Large intestine (tissue), 3 donors: ENCODE data around the gene RBKS. TPM values are rescaled to one million over a fixed set of nuclear protein-coding genes. Genes with fewer than 3 reads are reported as not detected.
"Not testable (repeated sequence)": the region's sequence is repeated elsewhere in the genome, so short reads cannot be mapped to it uniquely, and the experiment has no call there.

ENCODE experiments used
- DNase-seq, 2 donors: peaks; one replicate each; pipeline versions ENCODE4 v3.0.0 to v3.0.0-alpha.2; 2013
- H3K27ac ChIP-seq: one replicate; pipeline ENCODE4 v1.5.1; 2013; ENCODE audit warnings: low read length
- H3K27me3 ChIP-seq: 2 replicates; pipeline ENCODE4 v1.6.1; 2013; ENCODE audit warnings: low read length; ENCODE audit not compliant: control insufficient read depth, insufficient read depth
- H3K36me3 ChIP-seq: 2 replicates; pipeline ENCODE4 v1.6.1; 2013; ENCODE audit warnings: low read length; ENCODE audit not compliant: control insufficient read depth, insufficient read depth
- H3K4me1 ChIP-seq: one replicate; pipeline ENCODE4 v1.6.1; 2013; ENCODE audit warnings: low read length; ENCODE audit not compliant: control insufficient read depth, insufficient read depth
- H3K4me3 ChIP-seq: one replicate; pipeline ENCODE4 v1.5.1; 2013; ENCODE audit warnings: low read length
- H3K9me3 ChIP-seq: one replicate; pipeline ENCODE4 v1.6.1; 2013; ENCODE audit warnings: mild to moderate bottlenecking, low read depth, low read length, moderate library complexity; ENCODE audit not compliant: control insufficient read depth
- WGBS: methylation state at CpG from one replicate; pipeline ENCODE4 v1.1.5; 2013; ENCODE audit warnings: low lambda C conversion rate; ENCODE audit not compliant: insufficient coverage; 5-methylcytosine and 5-hydroxymethylcytosine counted together
- polyA plus RNA-seq: library from polyadenylated mRNA; unstranded; fragments of 120-200 nt; gene quantifications from one replicate; pipeline ENCODE4 v1.2.1, GENCODE V29; 2013

RBKS gene
- polyA plus RNA-seq, 1 donor: 30.4 TPM

GRCh38 chr2:27889774-27890145 is 427 bp downstream of the RBKS start:
- no CpG with 5 or more reads among the region's 10 CpGs for WGBS
- Histone ChIP-seq H3K27me3 (no peaks in the 10 kb centered on the region), H3K9me3 (no peaks in the 10 kb centered on the region), H3K4me1 (peaks cover 17% of the 10 kb centered on the region), H3K4me3 (peak overlapping the region; percentile 95), H3K36me3 (peaks cover 4% of the 10 kb centered on the region), H3K27ac (peak overlapping the region; percentile 100)
- no peak for DNase-seq

GRCh38 chr2:27888790-27889189 is 1.4 kb downstream of the RBKS start:
- H3K9me3 ChIP-seq: no peaks in the 10 kb centered on the region
- peak overlapping the region; percentile 100 for H3K27ac ChIP-seq
- peak overlapping the region; percentile 95 for H3K4me3 ChIP-seq
- DNase-seq: no peak
- no peaks in the 10 kb centered on the region for H3K27me3 ChIP-seq
- H3K36me3 ChIP-seq: no peaks in the 10 kb centered on the region
- H3K4me1 ChIP-seq: peaks cover 17% of the 10 kb centered on the region
- WGBS: 44% methylated on average over 2 of the region's 3 CpGs

- DNase-seq: no peak
- H3K9me3 ChIP-seq: no peaks in the 10 kb centered on the region
- no peaks in the 10 kb centered on the region for H3K36me3 ChIP-seq
- peak overlapping the region; percentile 100 for H3K27ac ChIP-seq
- H3K4me3 ChIP-seq: no peak overlapping the region
- H3K4me1 ChIP-seq: peaks cover 17% of the 10 kb centered on the region
- no peaks in the 10 kb centered on the region for H3K27me3 ChIP-seq
- WGBS: 67% methylated on average over 1 of the region's 3 CpGs
These were observed 2.4 kb downstream of the RBKS start for GRCh38 chr2:27887830-27888229.

GRCh38 chr2:27887111-27887510 is 3.1 kb downstream of the RBKS start:
- Histone ChIP-seq H3K36me3 (no peaks in the 10 kb centered on the region), H3K4me3 (no peak overlapping the region), H3K9me3 (no peaks in the 10 kb centered on the region), H3K27me3 (no peaks in the 10 kb centered on the region), H3K4me1 (peaks cover 17% of the 10 kb centered on the region), H3K27ac (peak overlapping the region; percentile 100)
- DNase-seq: peak; percentile 60 to 79
- 43% methylated on average over 1 of the region's 2 CpGs for WGBS

GRCh38 chr2:27886322-27886721 is 3.9 kb downstream of the RBKS start:
- Histone ChIP-seq H3K36me3 (no peaks in the 10 kb centered on the region), H3K27ac (peak overlapping the region; percentile 100), H3K4me1 (peaks cover 10% of the 10 kb centered on the region), H3K9me3 (no peaks in the 10 kb centered on the region), H3K4me3 (no peak overlapping the region), H3K27me3 (no peaks in the 10 kb centered on the region)
- WGBS: 40% methylated on average over 2 of the region's 6 CpGs
- peak in 1 of 2 donors; percentile 33 for DNase-seq

GRCh38 chr2:27885661-27886060 is 4.5 kb downstream of the RBKS start:
- Histone ChIP-seq H3K4me3 (no peak overlapping the region), H3K4me1 (peaks cover 10% of the 10 kb centered on the region), H3K36me3 (no peaks in the 10 kb centered on the region), H3K27me3 (no peaks in the 10 kb centered on the region), H3K27ac (peak overlapping the region; percentile 100), H3K9me3 (no peaks in the 10 kb centered on the region)
- no peak for DNase-seq
- 88% methylated on average over 1 of the region's 1 CpG for WGBS

- no peak overlapping the region for H3K27ac ChIP-seq
- H3K36me3 ChIP-seq: no peaks in the 10 kb centered on the region
- no peaks in the 10 kb centered on the region for H3K27me3 ChIP-seq
These were observed 5.0 kb downstream of the RBKS start for GRCh38 chr2:27885234-27885633.

GRCh38 chr2:27884601-27885000 is 5.6 kb downstream of the RBKS start:
- peaks cover 10% of the 10 kb centered on the region for H3K4me1 ChIP-seq
- H3K9me3 ChIP-seq: no peaks in the 10 kb centered on the region
- WGBS: no CpG with 5 or more reads among the region's 2 CpGs
- H3K36me3 ChIP-seq: no peaks in the 10 kb centered on the region
- no peak overlapping the region for H3K4me3 ChIP-seq
- DNase-seq: no peak
- H3K27ac ChIP-seq: no peak overlapping the region
- no peaks in the 10 kb centered on the region for H3K27me3 ChIP-seq

More at GRCh38 chr2:27885234-27885633, 5.0 kb downstream of the RBKS start:
- WGBS: 100% methylated on average over 1 of the region's 1 CpG
- no peak for DNase-seq
- no peaks in the 10 kb centered on the region for H3K9me3 ChIP-seq
- H3K4me1 ChIP-seq: peaks cover 10% of the 10 kb centered on the region
- H3K4me3 ChIP-seq: no peak overlapping the region

GRCh38 chr2:27882584-27882922 is 7.6 kb downstream of the RBKS start:
- not testable (repeated sequence) for DNase-seq, H3K4me1 ChIP-seq, H3K4me3 ChIP-seq, H3K36me3 ChIP-seq, H3K27me3 ChIP-seq, H3K27ac ChIP-seq, H3K9me3 ChIP-seq
- WGBS: no CpG with 5 or more reads among the region's 1 CpG

GRCh38 chr2:27881815-27882583 is 8.2 kb downstream of the RBKS start:
- H3K27ac ChIP-seq, DNase-seq, H3K4me3 ChIP-seq, H3K4me1 ChIP-seq, H3K36me3 ChIP-seq, H3K9me3 ChIP-seq, H3K27me3 ChIP-seq: not testable (repeated sequence)
- 100% methylated on average over 1 of the region's 4 CpGs for WGBS

GRCh38 chr2:27878825-27879224 is 11.4 kb downstream of the RBKS start:
- no peaks in the 10 kb centered on the region for H3K27me3 ChIP-seq

More at GRCh38 chr2:27878825-27879224, 11.4 kb downstream of the RBKS start:
- Histone ChIP-seq H3K4me1 (no peaks in the 10 kb centered on the region), H3K27ac (no peak overlapping the region), H3K4me3 (no peak overlapping the region), H3K36me3 (no peaks in the 10 kb centered on the region), H3K9me3 (peaks cover 9% of the 10 kb centered on the region)
- DNase-seq: peak; percentile 19 to 22
- WGBS: no CpG with 5 or more reads among the region's 2 CpGs
